Stimulated activated CD4-positive, alpha-beta T cell treated with anti-CD3 and anti-CD28 coated beads, Interleukin-4, amount 100 ng/mL, for 48 hours (primary cell): ENCODE measurements around the gene PRRT1B.

Source experiments
- DNase-seq, 2 donors: peaks; one replicate each; pipeline ENCODE4 v3.0.0-alpha.2; 2020; ENCODE audit warnings: low read depth in 2 of 2

PRRT1B gene

DNA sequence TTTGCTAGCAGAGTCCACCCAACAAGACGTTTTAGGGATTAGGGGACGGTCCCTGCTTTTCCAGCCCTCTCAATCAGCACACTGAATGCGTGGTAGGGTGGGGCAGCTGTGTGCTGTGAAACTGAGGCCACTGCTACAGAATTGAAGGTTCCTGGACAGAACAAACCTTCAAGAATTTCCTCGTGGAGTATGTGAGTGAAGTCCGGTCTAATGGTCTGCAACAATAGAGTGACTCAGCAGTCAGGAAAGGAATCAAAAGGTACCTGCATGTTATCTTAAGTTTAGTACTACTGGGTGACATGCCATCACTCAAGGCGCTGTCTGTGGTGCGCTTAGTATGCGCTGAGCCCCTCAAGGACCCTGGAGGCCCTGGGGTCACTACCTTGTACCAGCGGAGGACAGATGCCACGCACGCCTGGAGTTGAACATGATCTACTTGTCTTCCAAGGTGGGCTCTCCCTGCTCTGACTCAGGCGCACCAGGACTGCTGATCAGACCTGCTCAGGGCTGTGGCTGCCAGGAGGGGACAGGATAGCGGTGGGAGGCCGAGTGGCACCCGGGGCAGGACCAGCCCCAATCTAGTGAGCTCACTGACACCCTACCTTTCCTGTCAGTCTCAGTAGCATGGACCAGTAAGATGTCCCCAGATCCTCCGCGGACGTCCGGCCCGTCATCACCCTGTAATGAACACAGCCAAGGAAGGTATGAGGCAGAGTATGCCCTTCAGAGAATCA lies 50.5 kb downstream of the PRRT1B start:
- no peak for DNase-seq

DNA sequence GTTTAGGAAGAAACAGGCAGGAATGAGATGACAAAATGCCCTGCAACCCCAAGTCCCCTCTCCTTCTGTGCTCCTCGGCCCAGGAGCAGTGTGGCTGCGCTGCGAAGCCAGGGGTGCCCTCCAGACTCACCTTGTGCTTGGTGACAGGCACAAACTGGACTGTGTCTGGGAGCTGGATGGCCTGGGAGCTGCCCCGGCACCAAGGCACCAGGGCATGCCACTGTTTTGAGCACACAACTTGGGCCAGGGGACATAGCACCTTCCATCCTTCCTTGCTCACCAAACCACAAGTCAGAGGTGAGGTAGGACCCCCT lies 51.1 kb downstream of the PRRT1B start:
- DNase-seq = no peak

DNA sequence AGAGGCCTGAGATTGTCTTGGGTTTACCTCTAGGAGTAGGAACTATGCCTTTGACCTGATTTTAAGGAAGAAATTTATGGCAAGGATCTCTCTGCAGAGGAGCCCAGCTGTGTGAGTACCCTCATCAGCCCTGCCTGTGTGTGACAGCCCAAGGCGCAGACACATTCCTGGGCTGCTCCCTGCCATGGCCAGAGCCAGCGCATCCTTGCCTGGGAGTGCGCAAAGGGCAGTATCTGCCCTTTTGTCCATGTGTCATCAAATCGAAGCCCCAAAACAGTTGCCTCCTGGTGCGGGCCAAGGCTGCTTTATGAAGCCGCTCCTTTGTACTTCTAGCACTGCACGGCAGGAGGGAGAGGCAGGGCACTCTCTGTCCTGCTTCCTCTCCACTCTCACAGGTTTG lies 51.9 kb downstream of the PRRT1B start:
- no peak for DNase-seq

DNA sequence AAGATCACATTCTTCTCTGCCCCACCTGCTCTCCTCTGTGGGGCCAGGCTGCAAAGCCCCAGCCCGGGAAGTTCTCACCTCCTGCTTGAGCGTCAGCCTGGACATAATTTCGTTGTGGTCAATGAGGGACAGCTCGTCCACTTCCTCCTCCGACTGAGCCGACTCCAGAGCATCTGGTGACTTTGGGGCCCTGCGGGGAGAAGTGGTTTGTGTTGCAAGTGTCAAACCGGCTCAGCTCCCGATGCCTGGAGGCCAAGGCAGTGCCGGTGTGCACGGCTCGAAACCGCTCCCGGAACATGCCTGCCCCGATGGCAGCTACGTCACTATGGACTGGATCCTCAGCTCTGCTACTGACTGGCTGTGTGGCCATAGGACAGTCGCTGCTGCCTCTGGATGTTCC lies 52.8 kb downstream of the PRRT1B start:
- DNase-seq = no peak

DNA sequence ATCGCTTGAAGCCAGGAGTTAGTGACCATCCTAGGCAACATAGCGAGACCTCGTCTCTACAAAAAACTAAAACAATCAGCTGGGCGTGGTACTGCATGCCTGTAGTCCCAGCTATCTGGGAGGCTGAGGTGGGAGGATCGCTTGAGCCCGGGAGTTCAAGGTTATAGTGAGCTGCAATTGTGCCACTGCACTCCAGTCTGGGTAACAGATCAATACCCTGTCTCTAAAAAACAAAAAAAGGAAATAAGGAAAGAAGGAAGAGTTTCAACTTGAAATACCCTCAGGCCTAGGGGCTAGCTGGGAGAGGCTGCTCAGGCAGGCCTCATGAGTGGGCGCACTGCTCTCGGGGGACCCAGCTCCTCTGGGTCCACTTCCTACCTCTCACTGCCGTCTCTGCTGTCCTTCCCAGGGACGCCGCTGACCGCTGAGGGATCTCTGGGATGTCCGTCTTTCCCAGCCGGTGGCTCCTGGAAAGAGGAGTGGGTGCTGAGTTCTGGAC lies 56.4 kb downstream of the PRRT1B start:
- no peak for DNase-seq

DNA sequence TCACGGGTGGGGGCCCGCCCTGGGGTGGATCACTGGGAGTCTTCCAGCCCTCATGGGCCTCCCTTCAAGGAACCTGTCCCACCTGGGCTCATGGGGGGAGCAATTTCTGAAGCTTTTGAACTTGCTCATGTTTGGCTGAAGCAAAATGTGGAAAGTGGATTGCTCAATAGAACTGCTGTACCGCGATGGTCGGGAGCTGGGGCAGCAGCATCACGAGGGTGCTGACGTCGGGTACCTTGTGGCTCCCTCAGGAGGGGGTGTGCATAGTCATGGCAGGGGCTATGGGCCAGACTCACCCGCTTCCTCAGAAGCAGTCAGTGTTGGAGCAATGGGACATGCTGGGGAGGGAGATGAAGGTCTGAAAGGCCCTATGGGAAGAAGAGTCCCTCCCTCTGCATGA lies 57.9 kb downstream of the PRRT1B start:
- no peak for DNase-seq

DNA sequence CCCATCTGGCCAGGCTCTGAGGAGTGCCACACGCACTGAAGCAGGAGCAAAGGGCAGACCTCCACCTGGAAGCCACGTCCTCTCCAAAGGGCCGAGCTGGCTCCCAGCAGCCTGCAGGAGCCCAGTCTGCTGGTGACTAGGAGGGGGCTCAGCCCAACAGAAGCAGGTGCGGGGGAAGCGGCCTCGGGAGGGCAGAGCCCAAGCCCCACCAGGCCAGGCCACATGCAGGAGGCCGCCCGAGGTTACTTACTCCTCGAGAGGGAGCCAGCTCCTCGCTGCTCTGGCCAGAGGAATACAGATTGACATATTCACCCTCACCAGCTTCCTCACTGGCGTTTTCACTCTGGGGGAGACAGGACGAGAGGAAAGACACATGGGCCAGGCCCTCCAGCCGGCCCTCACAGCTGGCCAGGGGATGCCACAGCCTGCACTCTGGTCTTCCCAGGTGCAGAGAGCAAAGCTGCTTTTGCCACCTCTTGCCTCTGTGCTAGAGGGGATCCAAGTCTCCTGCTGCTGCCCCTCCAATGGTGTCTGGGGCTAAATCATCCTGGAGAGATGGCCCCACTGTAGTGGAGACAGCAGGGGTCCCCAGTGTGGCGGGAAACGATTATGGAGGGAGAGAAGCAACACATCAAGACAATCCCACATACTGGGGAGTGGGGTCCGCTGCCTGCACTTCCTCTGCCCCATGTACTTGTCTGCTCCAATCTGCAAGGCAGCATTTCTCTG lies 58.6 kb downstream of the PRRT1B start:
- no peak for DNase-seq

DNA sequence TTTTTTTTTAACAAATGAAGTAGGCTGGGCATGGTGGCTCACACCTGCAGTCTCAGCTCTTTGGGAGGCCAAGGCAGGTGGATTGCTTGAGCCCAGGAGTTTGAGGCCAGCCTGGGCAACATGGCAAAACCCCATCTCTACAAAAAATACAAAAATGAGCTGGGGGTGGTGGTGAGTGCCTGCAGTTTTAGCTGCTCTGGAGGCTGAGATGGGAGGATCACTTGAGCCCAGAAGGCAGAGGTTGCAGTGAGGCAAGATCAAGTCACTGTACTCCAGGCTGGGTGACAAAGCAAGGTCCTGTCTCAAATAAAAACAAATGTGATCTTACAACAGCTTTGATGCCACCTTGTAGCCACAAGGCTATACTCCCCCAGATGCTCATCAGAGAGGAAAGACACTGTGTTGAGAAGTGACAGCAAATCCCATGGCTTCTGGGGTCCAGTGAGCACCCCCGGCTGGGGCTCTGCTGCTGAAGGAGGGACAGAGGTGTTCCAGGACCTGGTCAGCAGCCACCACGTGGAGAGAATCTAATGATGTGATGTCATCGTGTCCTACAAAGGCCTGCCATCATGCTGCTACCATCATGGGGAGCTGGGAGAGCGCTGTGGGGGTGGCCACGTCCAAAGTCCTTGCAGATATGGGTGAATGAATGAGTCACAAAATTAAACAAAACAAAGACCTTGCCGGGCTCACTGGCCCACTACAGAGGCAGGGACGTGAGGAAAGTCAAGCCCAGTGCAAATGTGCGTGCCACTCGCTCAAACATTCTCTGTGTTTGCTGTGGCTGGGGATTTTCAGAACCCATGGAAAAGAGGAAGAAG lies 60.7 kb downstream of the PRRT1B start:
- no peak for DNase-seq

DNA sequence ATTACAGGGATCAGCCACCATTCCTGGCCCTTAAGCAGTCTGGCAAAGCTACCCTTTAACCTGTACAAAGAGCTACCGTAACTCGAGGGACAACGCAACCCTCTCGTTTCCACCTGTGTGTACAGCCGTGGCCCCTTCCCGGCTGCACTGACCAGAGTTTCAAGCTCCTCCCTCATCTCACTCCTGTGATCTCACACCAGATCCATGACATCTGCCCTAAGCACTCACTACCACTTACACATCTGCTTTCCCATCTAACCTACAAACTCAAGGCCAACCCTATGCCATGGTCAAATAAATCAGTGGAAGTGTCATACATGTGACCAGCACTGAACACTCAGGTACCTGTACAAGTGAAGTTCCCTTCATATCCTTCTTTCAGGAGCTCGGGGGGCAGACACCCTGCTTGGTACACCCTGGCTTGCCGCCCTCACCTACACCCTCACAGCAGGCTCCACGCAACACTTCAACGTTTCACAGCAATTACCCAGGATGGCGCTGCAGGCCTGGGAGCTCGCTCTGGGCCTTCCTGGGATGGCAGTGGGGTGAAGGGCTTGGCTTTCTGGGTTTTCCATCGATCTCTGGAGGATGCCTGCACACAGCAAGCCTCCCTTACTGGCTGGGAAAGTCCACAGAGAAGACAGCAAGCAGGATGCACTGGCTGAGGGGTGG lies 61.7 kb downstream of the PRRT1B start:
- DNase-seq = no peak

DNA sequence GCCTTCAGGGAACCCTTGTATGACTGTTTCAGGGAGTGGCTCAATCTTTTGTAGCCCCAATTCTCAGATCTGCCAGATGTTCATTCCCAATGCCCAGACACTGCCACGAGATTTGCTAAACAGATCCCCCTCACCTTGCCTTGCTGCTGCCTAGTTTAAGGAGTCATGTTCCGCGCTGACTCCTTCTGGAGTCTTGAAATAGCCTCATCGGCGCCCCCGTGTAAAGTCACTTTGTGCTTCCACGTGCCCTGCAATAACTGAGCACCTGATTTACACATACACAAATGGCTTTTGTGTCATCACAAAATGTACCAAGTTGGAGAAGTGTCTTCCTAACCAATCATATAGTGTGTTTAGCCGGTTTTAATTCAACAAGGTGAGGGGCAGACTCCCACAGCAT lies 62.3 kb downstream of the PRRT1B start:
- no peak for DNase-seq

DNA sequence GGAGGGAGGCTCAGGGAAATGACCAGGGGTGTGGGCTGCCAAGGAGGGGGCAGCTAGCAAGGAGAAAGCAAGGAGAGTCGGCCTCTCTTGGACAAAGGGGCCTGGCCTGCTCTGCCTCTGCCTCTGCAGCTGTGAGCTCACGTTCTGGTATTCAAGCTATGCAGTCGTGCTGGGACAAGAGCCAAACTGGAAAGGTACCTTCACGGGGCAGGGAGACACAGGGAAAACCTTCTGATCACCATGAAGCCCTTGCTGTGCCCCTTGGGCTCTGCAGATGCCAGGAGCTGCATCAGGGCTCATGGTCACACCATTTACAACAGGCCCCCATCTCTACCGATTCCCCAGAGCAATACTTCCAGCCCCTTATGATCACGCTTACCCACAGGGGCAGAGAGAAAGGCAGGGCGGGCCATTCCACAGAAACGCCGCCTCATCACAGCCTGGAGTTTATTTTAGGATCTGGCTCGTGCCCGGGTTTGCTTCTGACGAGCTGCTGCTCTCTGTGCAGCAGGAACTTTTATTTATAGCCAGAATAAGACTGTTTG lies 63.2 kb downstream of the PRRT1B start:
- no peak for DNase-seq
